GM15510 (cell line): ENCODE results near the gene PEAR1.

ENCODE experiments used
- POLR2A ChIP-seq: IDR thresholded peaks from 3 replicates; pipeline ENCODE4 v1.6.1; 2011; ENCODE audit warnings: borderline replicate concordance; ENCODE audit not compliant: insufficient read length; ENCODE audit errors: extremely low read depth

The PEAR1 gene

DNA sequence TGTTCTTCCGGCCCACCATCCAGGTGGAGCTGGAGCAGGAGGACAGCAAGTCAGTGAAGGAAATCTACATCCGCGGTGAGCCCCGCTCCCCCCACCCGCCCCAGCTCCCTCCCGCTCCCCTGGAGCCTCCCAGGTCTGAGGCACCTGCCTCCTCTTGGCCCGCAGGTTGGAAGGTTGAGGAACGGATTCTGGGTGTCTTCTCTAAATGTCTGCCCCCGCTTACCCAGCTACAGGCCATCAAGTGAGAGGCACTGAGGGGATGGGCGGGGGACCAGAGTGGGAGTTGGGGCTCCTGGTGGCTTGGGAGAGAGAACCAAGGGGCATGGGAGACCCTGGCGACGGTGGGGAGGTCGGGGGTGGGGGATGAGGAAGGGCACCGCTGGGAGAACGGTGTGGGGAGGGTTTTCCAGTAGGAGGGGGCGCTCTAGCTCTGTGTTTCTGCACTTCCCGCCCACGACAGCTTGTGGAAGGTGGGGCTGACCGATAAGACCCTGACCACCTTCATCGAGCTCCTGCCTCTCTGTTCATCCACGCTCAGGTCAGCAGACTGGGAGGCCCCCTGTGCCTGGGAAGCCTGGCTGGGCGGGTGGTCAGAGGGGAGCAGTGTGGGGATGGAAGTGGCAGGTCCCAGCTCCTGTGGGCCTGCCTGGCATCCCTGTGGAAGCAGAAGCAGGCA, 31.1 kb downstream of the PEAR1 start:
- TF ChIP-seq POLR2A: no peak

- no peak for TF ChIP-seq POLR2A
Measured at GRCh38 chr1:156925154-156926010, 31.9 kb downstream of the PEAR1 start.

GRCh38 chr1:156926175-156926574, 32.7 kb downstream of the PEAR1 start:
- no peak for TF ChIP-seq POLR2A

GRCh38 chr1:156927215-156928042, 33.9 kb downstream of the PEAR1 start:
- no peak for TF ChIP-seq POLR2A

DNA sequence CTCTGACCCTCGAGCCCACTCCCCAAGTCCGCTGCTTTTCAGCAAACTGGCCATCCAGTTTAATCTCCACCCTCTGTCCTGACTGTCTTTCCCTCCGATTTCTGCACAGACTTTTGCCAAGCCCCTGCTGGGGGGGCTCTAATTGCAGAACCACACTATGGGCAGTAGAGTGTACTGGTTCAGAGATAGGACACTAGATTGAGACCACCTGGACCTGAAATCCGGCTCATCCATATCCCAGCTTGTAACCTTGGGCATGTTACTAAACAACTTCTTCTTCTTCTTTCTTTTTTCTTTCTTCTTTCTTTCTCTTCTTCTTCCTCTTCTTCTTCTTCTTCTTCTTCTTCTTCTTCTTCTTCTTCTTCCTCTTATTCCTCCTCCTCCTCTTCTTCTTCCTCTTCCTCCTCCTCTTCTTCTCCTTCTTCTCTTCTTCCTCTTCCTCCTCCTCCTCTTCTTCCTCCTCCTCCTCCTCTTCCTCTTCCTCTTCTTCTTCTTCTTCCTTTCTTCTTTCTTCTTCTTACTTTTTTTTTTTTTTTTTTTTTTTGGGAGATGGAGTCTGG, 34.6 kb downstream of the PEAR1 start:
- no peak for TF ChIP-seq POLR2A

GRCh38 chr1:156929596-156930238, 36.2 kb downstream of the PEAR1 start:
- TF ChIP-seq POLR2A: no peak

- TF ChIP-seq POLR2A: no peak
Measured at GRCh38 chr1:156930483-156930882, 37.0 kb downstream of the PEAR1 start.

DNA sequence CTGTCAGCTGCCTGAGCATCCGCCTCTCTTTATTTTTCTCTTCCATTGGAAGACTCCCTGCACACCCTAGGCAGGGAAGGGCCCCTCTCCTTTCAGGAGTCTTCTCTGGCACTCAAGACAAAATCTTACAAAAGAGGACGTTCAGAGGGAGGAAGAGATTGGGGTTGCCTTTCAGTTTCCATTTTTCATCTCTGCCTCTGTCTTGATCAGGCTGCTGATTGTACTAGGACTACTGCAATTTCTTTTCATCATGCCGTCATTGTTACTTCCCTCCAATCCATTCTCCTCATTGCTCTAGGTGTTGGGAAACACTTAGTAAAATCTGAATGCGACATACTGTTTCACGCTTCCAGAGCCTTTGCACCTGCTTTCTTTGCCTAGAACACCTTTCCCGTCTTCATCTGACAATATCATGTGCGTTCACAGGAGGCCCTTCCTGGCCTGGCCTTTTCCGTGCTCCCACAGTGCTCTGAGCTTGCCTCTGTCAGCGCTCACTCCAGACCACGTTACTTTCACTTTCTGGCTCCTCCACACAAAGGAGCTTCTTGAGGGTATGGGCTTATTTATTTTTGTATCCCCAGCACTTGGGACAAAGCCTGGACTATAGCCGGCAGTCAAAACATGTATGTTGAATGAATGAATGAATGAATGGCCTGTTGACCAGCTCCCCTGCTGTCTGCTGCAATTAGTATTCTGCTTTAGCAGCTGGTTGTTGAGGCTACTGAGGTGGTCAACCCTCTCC, 37.9 kb downstream of the PEAR1 start:
- TF ChIP-seq POLR2A: no peak

DNA sequence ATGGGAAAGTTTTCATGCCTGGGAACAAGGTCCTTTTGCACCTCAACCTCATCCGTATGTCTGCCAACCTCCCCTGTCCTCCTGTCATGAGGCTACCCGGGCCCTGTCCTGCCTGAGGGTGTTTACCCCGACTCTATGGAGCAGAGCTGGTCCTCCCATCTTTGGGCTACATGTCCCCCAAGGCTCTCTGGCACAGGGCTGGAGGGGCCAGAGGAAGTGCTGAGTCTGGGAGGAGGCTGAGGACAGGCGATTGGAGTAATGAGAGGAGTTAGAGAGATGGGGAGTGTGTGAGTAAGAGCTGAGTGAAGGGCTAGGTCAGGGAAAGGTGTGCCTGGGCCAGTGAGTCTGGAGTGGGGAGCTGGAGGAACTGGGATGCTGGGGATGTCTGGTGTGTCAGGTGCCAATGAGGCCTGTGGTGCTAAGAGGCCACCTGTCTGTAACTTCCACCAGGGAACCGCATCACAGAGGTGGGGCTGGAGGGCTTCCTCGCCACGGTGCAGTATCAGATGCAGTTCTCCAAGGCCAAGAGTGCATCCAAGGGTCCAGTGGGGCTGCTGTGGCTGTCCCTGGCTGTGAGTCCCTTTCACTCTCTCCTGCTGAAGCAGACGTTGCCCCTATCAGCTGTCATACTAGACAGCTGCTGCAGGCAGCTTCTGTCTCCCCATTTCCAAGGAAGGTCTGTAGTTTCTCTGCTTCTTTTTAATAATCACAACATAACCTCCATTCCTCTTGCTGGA, 38.6 kb downstream of the PEAR1 start:
- TF ChIP-seq POLR2A: no peak

- TF ChIP-seq POLR2A: no peak
Measured at GRCh38 chr1:156933136-156933535, 39.6 kb downstream of the PEAR1 start.

- TF ChIP-seq POLR2A: no peak
Measured at GRCh38 chr1:156935505-156936128, 42.1 kb downstream of the PEAR1 start.

DNA sequence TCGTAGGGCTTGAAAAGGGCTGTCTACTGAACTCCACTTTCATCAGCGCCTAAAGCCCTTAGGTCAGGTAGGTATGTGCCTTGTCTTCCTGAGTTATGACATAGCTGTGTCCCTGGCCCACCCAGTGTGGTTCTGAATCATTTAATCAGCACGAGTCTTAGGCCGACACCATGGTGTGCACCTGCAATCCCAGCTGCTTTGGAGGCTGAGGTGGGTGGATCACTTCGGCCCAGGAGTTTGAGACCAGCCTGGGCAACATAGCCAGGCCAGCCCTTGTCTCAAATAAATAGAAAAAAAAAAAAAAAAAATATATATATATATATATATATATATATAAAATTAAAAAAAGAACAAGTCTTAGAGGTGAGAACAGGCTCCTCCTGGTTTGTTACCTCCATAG, 42.7 kb downstream of the PEAR1 start:
- no peak for TF ChIP-seq POLR2A
